Brain microvascular endothelial cell (primary cell): Measurements from ENCODE around the gene KCNQ5.

Experiments
- DNase-seq: peaks from one replicate; pipeline ENCODE4 v3.0.0-alpha.2; 2020
- H3K27ac ChIP-seq: fragments of 250-450 bp; sonication (Bioruptor Pico); 2 replicates; pipeline ENCODE4 v1.5.1; 2020; ENCODE audit warnings: mild to moderate bottlenecking, moderate library complexity
- H3K27me3 ChIP-seq: fragments of 250-450 bp; sonication (Bioruptor Pico); replicated peaks from 2 replicates; pipeline ENCODE4 v1.5.1; 2020; ENCODE audit warnings: mild to moderate bottlenecking
- H3K36me3 ChIP-seq: fragments of 250-450 bp; sonication (Bioruptor Pico); replicated peaks from 2 replicates; pipeline ENCODE4 v1.5.1; 2020; ENCODE audit warnings: mild to moderate bottlenecking
- H3K4me3 ChIP-seq: 2 replicates; pipeline ENCODE4 v1.5.1; 2011; ENCODE audit warnings: low read depth, mild to moderate bottlenecking, control low read depth, low read length, moderate library complexity
- in situ Hi-C: cut with HindIII; loops from 2 replicates; pipeline ENCODE4 v1.10.0; 2017; ENCODE audit warnings: low sequenced_read_pairs, low pct_ligation_motif_present
- TF ChIP-seq, protein P1 (sequence below): IDR thresholded peaks from 2 replicates; pipeline ENCODE4 v1.5.1; 2011; ENCODE audit warnings: low read depth, mild to moderate bottlenecking, moderate library complexity, low read length, control low read depth, inconsistent platforms; ENCODE audit errors: missing control alignments

KCNQ5 gene

DNA sequence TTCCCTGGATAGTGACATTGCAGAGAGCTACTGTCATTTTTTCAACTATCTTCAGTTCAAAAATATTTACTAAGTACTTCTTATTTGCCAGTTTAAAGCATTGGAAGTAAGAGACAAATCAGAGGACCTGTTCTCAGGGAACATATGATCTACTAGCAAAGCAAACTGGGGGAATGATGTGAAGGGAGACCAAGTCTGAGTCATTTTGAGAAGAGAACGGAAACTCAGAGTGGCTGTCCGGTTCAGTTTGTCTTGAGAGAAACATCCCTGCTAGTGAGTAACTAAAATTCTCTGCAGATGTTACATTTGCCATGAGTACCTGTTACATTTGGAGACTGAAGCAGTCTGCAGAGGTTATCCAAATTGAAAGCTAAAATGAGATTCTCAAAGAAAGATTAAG is 118.3 kb downstream of the KCNQ5 start:
- Histone ChIP-seq H3K36me3 (no peaks in the 10 kb centered on the region), H3K4me3 (no peak overlapping the region), H3K27me3 (no peaks in the 10 kb centered on the region), H3K27ac (no peak overlapping the region)
- TF ChIP-seq, protein P1, sequence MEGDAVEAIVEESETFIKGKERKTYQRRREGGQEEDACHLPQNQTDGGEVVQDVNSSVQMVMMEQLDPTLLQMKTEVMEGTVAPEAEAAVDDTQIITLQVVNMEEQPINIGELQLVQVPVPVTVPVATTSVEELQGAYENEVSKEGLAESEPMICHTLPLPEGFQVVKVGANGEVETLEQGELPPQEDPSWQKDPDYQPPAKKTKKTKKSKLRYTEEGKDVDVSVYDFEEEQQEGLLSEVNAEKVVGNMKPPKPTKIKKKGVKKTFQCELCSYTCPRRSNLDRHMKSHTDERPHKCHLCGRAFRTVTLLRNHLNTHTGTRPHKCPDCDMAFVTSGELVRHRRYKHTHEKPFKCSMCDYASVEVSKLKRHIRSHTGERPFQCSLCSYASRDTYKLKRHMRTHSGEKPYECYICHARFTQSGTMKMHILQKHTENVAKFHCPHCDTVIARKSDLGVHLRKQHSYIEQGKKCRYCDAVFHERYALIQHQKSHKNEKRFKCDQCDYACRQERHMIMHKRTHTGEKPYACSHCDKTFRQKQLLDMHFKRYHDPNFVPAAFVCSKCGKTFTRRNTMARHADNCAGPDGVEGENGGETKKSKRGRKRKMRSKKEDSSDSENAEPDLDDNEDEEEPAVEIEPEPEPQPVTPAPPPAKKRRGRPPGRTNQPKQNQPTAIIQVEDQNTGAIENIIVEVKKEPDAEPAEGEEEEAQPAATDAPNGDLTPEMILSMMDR: no peak
- DNase-seq: peak; percentile 20
- in situ Hi-C loops: no loop called here

DNA sequence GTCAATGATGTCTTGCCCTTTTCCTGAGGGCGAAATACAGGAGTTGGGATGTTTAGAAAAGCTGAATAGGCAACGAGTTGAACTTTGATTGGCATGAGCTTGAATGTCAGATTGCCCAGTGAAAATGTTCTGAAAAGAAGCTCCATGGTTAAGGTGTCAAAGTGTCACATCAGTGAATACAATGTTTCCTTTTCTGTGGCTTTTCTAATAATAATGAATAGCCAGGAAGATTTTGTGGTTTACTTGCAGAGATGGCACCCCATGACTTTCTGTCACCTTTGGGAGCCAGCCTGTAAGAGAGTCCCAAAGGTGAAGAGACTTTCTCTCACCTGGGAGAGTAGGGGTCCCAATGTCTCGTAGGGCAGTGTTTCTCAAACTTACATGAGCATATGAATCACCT is 119.2 kb downstream of the KCNQ5 start:
- DNase-seq: no peak
- TF ChIP-seq, protein P1: no peak
- H3K4me3 ChIP-seq: no peak overlapping the region
- H3K27me3 ChIP-seq: no peaks in the 10 kb centered on the region
- H3K36me3 ChIP-seq: no peaks in the 10 kb centered on the region
- H3K27ac ChIP-seq: no peak overlapping the region
- in situ Hi-C loops: no loop called here

DNA sequence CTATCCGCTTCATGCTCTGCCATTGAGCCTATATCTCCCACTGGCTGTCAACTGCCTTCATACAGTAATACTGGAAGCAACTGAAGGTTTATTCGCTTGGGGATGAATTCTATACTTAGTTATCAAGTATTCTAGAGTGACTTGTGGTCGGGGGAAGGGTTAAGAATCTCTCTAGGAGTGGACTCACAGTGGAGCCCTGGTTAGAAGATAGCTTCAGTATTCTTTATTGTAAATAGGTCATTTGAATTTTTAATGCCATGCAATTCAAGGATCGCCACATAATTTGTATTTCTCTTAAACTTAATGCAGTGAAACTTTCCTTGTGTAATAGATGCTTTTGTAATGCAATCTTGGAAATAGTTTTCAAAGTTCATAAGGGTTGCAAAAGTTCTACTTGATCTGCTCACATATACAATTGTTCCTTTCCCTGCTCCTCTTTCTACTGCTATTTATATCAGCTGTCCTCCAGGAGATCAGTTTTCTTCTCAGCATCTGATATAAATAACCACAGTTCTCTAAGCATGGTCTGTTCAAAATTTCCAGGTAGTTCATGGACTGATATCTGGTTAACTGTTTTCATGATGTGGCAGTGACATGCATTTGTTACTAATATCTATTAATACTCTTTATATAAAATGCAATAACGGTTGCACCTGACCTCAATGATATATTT is 120.3 kb downstream of the KCNQ5 start:
- in situ Hi-C loops: no loop called here
- Histone ChIP-seq H3K36me3 (no peaks in the 10 kb centered on the region), H3K27ac (no peak overlapping the region), H3K27me3 (no peaks in the 10 kb centered on the region), H3K4me3 (no peak overlapping the region)
- TF ChIP-seq, protein P1: no peak
- DNase-seq: no peak

DNA sequence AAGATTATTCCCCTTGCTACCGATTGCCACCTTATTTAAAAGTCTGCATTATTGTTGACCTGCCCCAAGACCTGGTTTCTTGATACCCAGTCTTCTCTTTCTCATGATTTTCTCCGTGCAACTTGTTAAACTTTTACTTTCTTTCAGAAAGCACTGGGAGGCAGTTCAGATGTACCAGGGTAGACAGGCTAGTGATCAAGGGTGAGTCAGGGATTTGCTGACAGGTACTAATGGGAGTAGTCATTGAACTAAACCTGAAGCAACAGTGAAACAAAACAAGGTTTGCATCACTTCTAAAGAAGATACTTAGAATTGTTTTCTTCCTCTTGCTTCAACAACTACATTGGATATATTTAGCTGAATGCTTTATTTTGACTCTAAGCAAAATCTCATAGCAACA is 124.4 kb downstream of the KCNQ5 start:
- Histone ChIP-seq H3K27me3 (no peaks in the 10 kb centered on the region), H3K36me3 (no peaks in the 10 kb centered on the region), H3K4me3 (no peak overlapping the region), H3K27ac (no peak overlapping the region)
- TF ChIP-seq, protein P1: no peak
- no peak for DNase-seq
- in situ Hi-C loops: no loop called here

DNA sequence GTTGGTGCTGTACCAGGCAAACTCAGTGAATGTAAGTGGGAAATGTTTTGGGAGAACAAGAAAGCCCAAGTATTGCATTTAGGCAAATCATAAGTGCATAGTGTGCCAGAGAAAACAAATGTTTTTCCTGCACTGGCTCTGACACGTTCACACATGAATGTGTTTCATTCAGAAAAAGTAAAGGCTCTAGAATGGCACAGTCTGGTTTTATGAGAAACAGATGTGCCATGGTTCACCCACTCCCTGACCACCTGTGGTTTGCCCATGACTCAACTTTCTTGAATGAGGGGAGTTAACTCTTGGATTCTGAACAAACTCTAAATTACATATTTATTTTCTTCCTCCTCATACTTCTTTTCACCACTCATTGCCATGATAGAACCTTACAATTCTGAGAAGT is 126.9 kb downstream of the KCNQ5 start:
- H3K4me3 ChIP-seq: no peak overlapping the region
- in situ Hi-C loops: no loop called here
- no peaks in the 10 kb centered on the region for H3K27me3 ChIP-seq
- peak overlapping the region; percentile 10 for H3K27ac ChIP-seq
- TF ChIP-seq, protein P1: no peak
- DNase-seq: peak; percentile 61
- no peaks in the 10 kb centered on the region for H3K36me3 ChIP-seq

DNA sequence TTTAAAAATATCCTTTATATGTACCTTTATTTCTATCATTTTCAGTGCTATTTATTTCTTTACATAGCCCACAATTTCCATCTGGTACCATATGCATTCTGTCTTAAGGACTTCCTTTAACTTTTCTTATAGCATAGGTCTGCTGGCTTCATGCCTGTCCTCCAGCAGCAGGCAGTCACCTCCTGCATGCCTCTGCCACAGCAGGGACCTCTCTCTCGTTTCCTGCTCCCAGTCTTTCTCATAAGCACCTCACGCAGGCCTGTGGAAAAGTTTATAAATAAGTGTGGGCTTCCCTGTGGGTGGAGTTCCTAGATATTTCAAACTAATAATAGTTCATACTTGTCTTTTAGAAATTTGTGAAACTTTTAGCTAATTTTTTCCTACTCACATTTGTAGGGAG is 133.9 kb downstream of the KCNQ5 start:
- TF ChIP-seq, protein P1: no peak
- no peaks in the 10 kb centered on the region for H3K27me3 ChIP-seq
- in situ Hi-C loops: no loop called here
- H3K4me3 ChIP-seq: no peak overlapping the region
- DNase-seq: peak; percentile 4
- H3K27ac ChIP-seq: no peak overlapping the region
- H3K36me3 ChIP-seq: no peaks in the 10 kb centered on the region
